Putamen (tissue), 1 donor: ENCODE data around the gene CLEC5A.
"Not testable (repeated sequence)": the region's sequence is repeated elsewhere in the genome, so short reads cannot be mapped to it uniquely, and the experiment has no call there.

Experiments used
- DNase-seq: peaks from one replicate; pipeline ENCODE4 v3.0.0-alpha.2; 2016; ENCODE audit warnings: low spot score

CLEC5A gene

GRCh38 chr7:141946796-141947195 lies at the start of gene CLEC5A:
TSS of gene CLEC5A (minus strand) at chr7:141946974. CDS start at chr7:141946292, 682 bp downstream.
- no peak for DNase-seq

GRCh38 chr7:141993354-141993753 lies 46.6 kb upstream of the CLEC5A start:
- no peak for DNase-seq

- DNase-seq: no peak
Measured at GRCh38 chr7:141992688-141993087, 45.9 kb upstream of the CLEC5A start.

GRCh38 chr7:141992156-141992555 lies 45.4 kb upstream of the CLEC5A start:
- no peak for DNase-seq

GRCh38 chr7:141991140-141991539 lies 44.4 kb upstream of the CLEC5A start:
- no peak for DNase-seq

GRCh38 chr7:141990011-141990725 lies 43.4 kb upstream of the CLEC5A start:
- DNase-seq: no peak

GRCh38 chr7:141987803-141988202 lies 41.0 kb upstream of the CLEC5A start:
- DNase-seq: not testable (repeated sequence)

- no peak for DNase-seq
Measured at GRCh38 chr7:141986923-141987322, 40.1 kb upstream of the CLEC5A start.

GRCh38 chr7:141985926-141986325 lies 39.2 kb upstream of the CLEC5A start:
- DNase-seq: not testable (repeated sequence)

- DNase-seq: no peak
Measured at GRCh38 chr7:141979568-141979967, 32.8 kb upstream of the CLEC5A start.

GRCh38 chr7:141978351-141978750 lies 31.6 kb upstream of the CLEC5A start:
- no peak for DNase-seq

GRCh38 chr7:141976524-141977245 lies 29.9 kb upstream of the CLEC5A start:
- no peak for DNase-seq

GRCh38 chr7:141975806-141976523 lies 29.2 kb upstream of the CLEC5A start:
- DNase-seq: peak; percentile 40

GRCh38 chr7:141974831-141975230 lies 28.1 kb upstream of the CLEC5A start:
- no peak for DNase-seq

GRCh38 chr7:141973673-141974072 lies 26.9 kb upstream of the CLEC5A start, which contains the start of gene TAS2R38:
TSS of gene TAS2R38 (minus strand) at chr7:141973773. CDS start at chr7:141973689, 84 bp downstream.
- no peak for DNase-seq

GRCh38 chr7:141960687-141961422 lies 14.1 kb upstream of the CLEC5A start:
- peak; percentile 23 for DNase-seq

- no peak for DNase-seq
Measured at GRCh38 chr7:141956084-141956483, 9.3 kb upstream of the CLEC5A start.

- DNase-seq: no peak
Measured at GRCh38 chr7:141954334-141954733, 7.6 kb upstream of the CLEC5A start.

GRCh38 chr7:141952461-141952860 lies 5.7 kb upstream of the CLEC5A start:
- no peak for DNase-seq

- no peak for DNase-seq
Measured at GRCh38 chr7:141950806-141951205, 4.0 kb upstream of the CLEC5A start.

GRCh38 chr7:141949911-141950310 lies 3.1 kb upstream of the CLEC5A start:
- no peak for DNase-seq

GRCh38 chr7:141949451-141949850 lies 2.7 kb upstream of the CLEC5A start:
- no peak for DNase-seq
